Ishikawa (cell line): ENCODE data around the gene ASMTL.

ENCODE experiments used
- CEBPB ChIP-seq: IDR thresholded peaks from 2 replicates; pipeline ENCODE4 v1.6.1; 2012
- CREB1 ChIP-seq: IDR thresholded peaks from 2 replicates; pipeline ENCODE4 v1.6.1; 2012; ENCODE audit warnings: low read depth
- EGR1 ChIP-seq: IDR thresholded peaks from 2 replicates; pipeline ENCODE4 v1.6.1; 2012
- EP300 ChIP-seq: IDR thresholded peaks from 2 replicates; pipeline ENCODE4 v1.6.1; 2012; ENCODE audit warnings: borderline replicate concordance
- FOXM1 ChIP-seq: IDR thresholded peaks from 2 replicates; pipeline ENCODE4 v1.6.1; 2012; ENCODE audit warnings: low read depth, borderline replicate concordance
- MAX ChIP-seq: IDR thresholded peaks from 2 replicates; pipeline ENCODE4 v1.6.1; 2012
- NFIC ChIP-seq: IDR thresholded peaks from 2 replicates; pipeline ENCODE4 v1.6.1; 2012
- RAD21 ChIP-seq: IDR thresholded peaks from 2 replicates; pipeline ENCODE4 v1.6.1; 2012; ENCODE audit warnings: low read depth
- REST ChIP-seq: IDR thresholded peaks from 2 replicates; pipeline ENCODE4 v1.6.1; 2012; ENCODE audit warnings: low read depth, mild to moderate bottlenecking
- TAF1 ChIP-seq: IDR thresholded peaks from 2 replicates; pipeline ENCODE4 v1.6.1; 2012; ENCODE audit warnings: low read depth, mild to moderate bottlenecking
- TCF12 ChIP-seq: IDR thresholded peaks from 2 replicates; pipeline ENCODE4 v1.6.1; 2012; ENCODE audit warnings: low read depth
- TEAD4 ChIP-seq: IDR thresholded peaks from 2 replicates; pipeline ENCODE4 v1.6.1; 2012
- USF1 ChIP-seq: IDR thresholded peaks from 2 replicates; pipeline ENCODE4 v1.6.1; 2012
- YY1 ChIP-seq: IDR thresholded peaks from 2 replicates; pipeline ENCODE4 v1.6.1; 2012; ENCODE audit warnings: low read depth
- ZBTB7A ChIP-seq: IDR thresholded peaks from 2 replicates; pipeline ENCODE4 v1.6.1; 2012; ENCODE audit warnings: low read depth

ASMTL gene

GRCh38 chrX:1480082-1480785 is 27.5 kb upstream of the ASMTL start:
- no peak for TF ChIP-seq TEAD4
- no peak for TF ChIP-seq USF1
- TF ChIP-seq CEBPB, result no peak
- no peak for TF ChIP-seq EGR1
- no peak for TF ChIP-seq CREB1
- TF ChIP-seq ZBTB7A, result no peak
- TF ChIP-seq TAF1, result no peak
- TF ChIP-seq EP300, result no peak
- no peak for TF ChIP-seq TCF12
- TF ChIP-seq RAD21, result no peak
- no peak for TF ChIP-seq YY1

- no peak for TF ChIP-seq TCF12
- TF ChIP-seq RAD21, result no peak
- no peak for TF ChIP-seq YY1
- no peak for TF ChIP-seq FOXM1
- TF ChIP-seq TAF1, result no peak
- TF ChIP-seq TEAD4, result no peak
- TF ChIP-seq EP300, result no peak
- TF ChIP-seq REST, result no peak
- no peak for TF ChIP-seq EGR1
- no peak for TF ChIP-seq USF1
Measured at GRCh38 chrX:1477801-1478458, 25.2 kb upstream of the ASMTL start.

- no peak for TF ChIP-seq EP300
- no peak for TF ChIP-seq CREB1
- TF ChIP-seq YY1, result no peak
- TF ChIP-seq REST, result no peak
- no peak for TF ChIP-seq CEBPB
- TF ChIP-seq MAX, result no peak
- TF ChIP-seq TEAD4, result no peak
- TF ChIP-seq FOXM1, result no peak
- no peak for TF ChIP-seq TCF12
Measured at GRCh38 chrX:1477229-1477628, 24.5 kb upstream of the ASMTL start.

GRCh38 chrX:1476682-1477081 is 24.0 kb upstream of the ASMTL start:
- TF ChIP-seq TAF1, result no peak
- TF ChIP-seq RAD21, result no peak
- no peak for TF ChIP-seq NFIC
- no peak for TF ChIP-seq YY1
- TF ChIP-seq TCF12, result no peak
- no peak for TF ChIP-seq MAX
- TF ChIP-seq ZBTB7A, result no peak
- no peak for TF ChIP-seq CREB1

GRCh38 chrX:1475881-1476280 is 23.2 kb upstream of the ASMTL start:
- TF ChIP-seq FOXM1 (no peak), MAX (no peak), TEAD4 (no peak), RAD21 (no peak), TAF1 (no peak), CEBPB (no peak), CREB1 (no peak), EGR1 (no peak), ZBTB7A (no peak), USF1 (no peak), YY1 (no peak), NFIC (no peak), EP300 (no peak), TCF12 (no peak), REST (no peak)
